Endometrium (tissue), 2 donors: Measurements from ENCODE around the gene FKBP4.

Source experiments
- FAIRE-seq: peaks from 2 replicates; lab custom pipeline; 2012; peaks lifted over from hg19 to GRCh38; lab: Jason Lieb, UNC
- donor health status: control.
- donor health status: control.

Gene FKBP4

DNA sequence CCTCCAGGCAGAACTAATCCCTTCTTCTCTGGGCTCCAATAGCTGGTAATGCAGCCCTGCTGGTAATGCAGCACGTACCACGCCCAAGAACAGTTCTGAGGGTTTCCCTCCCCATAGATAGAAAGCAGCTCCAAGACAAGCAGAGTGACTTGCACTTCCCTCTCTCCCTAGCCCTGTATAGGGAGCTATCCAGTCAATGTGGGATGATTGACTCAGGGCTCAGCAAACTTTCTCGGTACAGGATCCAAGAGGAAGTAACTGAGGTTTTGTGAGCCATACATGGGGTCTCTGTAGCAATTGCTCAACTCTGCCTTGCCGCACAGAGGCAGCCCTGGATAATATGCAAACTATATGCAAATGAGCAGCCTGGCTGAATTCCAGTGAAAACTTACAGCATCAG is 15.5 kb upstream of the FKBP4 start:
- no peak for FAIRE-seq

DNA sequence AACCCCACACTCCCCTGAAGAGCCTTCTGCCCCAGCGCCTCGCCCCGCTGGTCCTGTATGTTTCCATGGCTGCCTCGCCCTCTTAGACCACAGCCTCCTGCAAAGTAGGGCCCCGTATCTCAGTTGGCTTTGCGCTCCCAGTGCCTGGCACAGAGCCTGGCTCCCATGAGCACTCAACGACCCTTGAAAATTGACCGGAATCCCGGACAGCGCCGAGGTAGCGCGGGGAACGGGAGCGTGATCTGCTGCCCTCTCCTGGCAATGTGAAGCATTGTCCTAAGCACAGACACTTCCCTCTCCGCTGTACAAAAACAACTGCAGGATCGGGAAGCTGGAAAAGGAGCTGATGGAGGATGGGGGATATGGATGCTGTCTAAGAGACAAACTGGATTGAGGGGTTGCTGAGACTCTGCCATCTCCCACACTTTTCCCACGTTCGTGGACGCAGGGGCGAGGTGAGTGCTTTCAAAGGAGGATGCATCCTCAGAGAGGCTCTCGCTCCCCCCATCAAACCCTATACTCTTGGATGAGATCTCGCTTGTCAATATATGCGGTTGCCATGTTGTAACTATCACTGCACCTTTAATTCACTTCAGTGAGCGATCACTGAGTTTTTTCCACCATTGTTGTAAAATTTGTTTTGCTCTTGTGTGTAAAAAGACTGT is 10.7 kb upstream of the FKBP4 start:
- FAIRE-seq, result no peak

DNA sequence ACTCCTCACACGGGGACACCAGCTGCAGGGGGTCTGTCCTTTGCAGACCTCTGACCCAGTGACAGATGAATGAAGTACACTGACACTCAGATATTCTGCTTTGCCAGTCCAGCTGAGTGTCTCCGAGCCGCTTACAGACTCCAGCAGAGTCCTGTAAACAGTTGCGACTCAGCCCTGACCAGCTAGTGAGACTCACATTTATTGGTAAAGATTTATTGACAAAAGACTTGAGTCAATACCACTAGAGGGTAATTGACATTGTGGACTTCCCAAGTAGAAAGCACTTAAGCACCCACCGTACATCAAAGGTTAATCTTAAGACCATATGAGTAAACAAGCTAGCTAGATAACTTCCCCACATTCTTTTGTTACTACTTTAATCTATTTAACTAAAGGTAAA is 9.8 kb upstream of the FKBP4 start:
- no peak for FAIRE-seq

- FAIRE-seq, result no peak
Measured at GRCh38 chr12:2791089-2791488, 3.7 kb upstream of the FKBP4 start.

DNA sequence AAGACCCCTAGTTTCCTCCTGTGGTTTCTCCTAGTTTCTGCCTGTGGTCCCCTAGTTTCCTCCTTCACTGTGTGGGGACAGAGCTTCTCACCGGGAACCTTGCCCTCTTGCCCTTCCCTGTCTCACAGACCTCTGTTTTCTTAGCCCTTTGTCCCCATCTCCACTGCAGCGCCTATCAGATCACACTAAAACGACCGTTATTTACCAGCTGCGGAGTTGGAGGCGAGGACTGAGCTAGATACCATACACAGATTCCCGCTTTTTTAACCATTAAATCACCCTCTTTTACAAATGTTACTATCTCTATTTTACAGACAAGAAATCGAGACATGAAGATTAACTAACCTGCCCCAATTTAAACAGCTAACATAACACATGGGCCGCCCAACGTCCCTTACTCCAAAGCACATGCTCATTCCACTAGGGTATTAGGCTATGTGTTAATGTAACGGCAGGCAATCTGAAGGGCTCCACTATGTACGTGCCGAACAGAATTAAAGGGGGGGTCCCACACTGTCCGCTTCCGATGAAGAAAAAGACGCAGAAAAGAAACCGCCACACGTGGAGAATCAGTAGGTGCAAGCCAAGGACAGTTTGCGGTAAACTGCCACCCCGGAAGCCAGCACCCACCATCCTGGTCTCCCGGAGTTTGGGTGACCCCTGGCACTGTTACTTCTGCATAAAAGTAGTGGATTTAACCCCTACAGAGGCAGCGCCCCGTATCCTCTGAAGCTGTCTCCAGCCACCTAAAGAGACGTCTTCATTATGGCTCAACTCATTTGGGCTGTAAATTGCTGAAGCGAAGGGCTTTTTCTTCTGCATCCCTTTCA is 1.9 kb upstream of the FKBP4 start:
- no peak for FAIRE-seq

DNA sequence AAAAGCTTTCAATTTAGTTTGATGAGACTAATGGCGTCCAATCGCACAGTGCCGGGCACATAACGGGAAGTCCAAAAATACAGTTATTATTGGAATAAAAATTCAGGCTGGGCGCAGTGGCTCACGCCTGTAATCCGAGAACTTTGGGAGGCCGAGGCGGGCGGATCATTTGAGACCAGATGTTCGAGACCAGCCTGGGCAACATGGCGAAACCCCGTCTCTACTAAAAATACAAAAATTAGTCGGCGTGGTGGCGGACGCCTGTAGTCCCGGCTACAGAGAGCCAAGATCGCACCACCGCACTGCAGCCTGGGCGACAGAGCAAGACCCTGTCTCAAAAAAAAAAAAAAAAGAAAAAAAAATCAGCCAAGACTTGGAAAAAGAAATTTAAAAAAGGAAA is 1.2 kb upstream of the FKBP4 start:
- FAIRE-seq, result no peak

- FAIRE-seq, result no peak
Measured at GRCh38 chr12:2794191-2794735, 507 bp upstream of the FKBP4 start.

DNA sequence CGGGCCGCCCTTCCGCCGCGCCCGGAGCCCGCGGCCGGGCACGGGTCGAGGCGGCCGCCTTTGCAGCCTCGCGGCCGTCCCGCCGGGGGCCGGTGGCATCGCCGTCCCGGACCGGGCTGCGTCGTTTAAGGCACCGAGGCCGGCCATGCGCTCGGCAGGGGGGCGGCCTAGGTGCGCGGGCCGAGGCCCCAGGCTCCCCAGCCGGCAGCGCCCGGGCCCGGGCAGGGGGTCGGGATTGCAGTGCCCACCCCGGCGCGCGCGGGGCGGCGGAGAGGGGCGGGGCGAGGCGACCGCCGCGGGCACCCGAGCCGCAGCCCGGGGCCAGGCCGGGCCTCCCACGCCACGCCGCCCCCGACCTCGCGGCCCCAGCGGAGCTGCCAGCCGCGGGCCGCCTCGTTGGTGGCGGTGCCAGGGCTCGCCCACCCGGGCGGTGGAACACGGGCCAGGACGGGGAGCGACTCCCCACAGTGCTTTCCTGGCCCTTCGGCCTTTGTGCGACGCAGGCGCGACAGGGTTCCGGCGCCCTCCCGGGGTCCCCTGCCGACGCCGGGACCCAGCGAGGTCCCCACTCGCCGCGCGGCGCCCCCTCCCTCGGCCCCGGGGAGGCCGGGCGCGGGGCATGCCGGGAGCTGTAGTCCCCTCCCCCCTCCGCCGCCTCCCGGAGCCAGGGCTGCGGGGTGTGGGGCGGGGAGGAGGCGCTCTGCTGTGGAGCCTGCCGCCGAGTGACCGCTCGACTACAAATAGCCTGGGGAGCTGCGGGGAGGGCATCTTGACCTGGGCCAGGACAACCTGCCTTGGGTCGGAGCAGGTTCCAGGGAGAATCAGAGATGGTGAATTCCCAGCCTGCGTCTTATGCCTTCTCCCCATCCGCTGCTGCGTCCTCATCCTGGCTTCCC is 769 bp downstream of the FKBP4 start:
- FAIRE-seq, result no peak

DNA sequence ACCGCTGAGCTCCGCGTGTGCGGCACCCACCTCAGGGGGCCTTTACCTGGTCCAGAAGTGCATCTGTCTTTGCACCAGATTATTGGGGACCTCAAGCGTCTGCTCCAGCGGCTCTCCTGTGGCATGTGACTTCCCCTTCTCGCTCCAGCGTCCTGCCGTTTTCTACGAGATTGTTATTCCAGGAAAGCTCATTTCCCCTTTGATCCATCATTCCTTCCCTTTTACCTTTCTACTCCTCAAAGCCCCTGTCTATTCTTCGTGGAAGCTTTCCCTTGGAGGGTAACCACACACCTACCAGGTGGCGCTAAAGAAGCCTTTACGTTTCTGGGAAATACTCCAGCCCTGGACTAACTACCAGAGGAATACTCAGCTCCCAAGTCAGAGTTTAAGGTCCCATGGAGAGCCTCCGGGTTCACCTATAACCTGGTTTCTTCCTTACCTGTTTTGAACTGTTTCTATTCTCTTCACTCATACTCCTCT is 1.5 kb downstream of the FKBP4 start:
- no peak for FAIRE-seq

- FAIRE-seq, result no peak
Measured at GRCh38 chr12:2797721-2798418, 3.1 kb downstream of the FKBP4 start.

GRCh38 chr12:2800046-2800570 is 5.3 kb downstream of the FKBP4 start:
- FAIRE-seq, result no peak

GRCh38 chr12:2801044-2801783 is 6.4 kb downstream of the FKBP4 start:
- FAIRE-seq, result no peak

- FAIRE-seq, result no peak
Measured at GRCh38 chr12:2803635-2804392, 9.0 kb downstream of the FKBP4 start.

DNA sequence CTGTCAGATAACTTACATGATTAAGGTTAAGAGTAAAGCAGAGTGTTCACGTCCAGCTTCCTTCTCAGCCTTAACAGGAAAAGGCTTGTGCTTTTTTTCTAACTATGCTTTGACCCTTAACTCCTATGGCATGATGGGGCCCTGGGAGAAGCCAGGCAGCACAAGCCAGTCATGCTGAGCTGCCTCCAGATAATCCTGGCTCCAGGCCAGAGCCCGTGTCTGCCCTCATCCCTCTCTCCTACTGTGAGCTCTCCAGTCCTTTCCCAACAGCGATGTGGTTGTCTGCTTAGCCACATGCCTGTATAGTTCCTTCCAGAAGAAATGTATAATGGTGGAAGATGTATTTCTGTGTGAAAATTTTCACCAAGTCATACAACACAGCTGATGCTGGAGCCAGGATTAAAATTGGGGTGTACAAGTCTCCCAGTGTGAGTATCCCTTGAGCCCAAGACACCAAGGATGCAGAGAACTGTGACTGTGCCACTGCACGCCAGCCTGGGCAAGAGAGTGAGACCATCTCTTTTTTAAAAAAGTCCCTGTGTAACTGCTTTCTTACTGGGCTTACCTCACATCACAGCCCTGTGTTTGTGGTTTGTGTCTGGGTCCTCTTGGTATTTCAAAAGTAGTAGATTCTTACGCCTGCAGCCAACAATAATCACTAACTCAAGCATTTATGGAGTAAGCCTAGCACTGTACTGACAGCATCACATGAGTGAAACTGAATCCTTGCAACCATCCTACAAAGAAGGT is 9.8 kb downstream of the FKBP4 start:
- no peak for FAIRE-seq

- FAIRE-seq, result no peak
Measured at GRCh38 chr12:2805143-2805520, 10.4 kb downstream of the FKBP4 start.

DNA sequence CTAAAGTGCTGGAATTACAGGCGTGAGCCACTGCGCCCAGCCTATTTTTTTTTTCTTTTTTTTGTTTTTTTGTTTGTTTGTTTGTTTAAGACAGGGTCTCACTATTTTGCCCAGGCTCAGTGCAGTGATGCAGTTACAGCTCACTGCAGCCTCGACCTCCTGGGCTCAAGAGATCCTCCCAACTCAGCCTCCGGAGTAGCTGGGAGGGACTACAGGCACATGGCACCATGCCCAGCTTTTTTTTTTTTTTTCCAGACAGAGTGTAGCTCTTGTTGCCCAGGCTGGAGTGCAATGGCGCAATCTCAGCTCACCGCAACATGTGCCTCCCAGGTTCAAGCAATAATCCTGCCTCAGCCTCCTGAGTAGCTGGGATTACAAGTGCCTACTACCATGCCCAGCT is 11.9 kb downstream of the FKBP4 start:
- FAIRE-seq, result no peak

GRCh38 chr12:2811801-2812200 is 17.0 kb downstream of the FKBP4 start:
- no peak for FAIRE-seq

GRCh38 chr12:2812290-2813213 is 17.8 kb downstream of the FKBP4 start, which contains the start of gene ITFG2:
Gene ITFG2 (plus strand): TSS chr12:2812668. CDS start chr12:2812761, 93 bp downstream.
- peak; percentile 94 for FAIRE-seq
